ENCODE data around the gene STPG1.
"Not testable (repeated sequence)": the region's sequence is repeated elsewhere in the genome, so short reads cannot be mapped to it uniquely, and the experiment has no call there.

Gene STPG1, protein sequence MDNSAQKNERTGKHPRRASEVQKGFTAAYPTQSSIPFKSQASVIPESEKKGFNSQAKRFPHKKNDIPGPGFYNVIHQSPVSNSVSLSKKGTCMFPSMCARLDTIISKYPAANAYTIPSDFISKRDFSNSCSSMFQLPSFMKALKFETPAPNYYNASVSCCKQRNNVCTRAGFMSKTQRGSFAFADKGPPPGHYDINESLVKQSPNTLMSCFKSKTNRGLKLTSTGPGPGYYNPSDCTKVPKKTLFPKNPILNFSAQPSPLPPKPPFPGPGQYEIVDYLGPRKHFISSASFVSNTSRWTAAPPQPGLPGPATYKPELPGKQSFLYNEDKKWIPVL
- long read RNA-seq, donor 1, partial matches to known transcripts: 0 of 3 reads
- long read RNA-seq, donor 1, other reads (novel, unspliced or antisense): 0 of 3 reads
- long read RNA-seq, donor 2, partial matches to known transcripts: 0 of 1 reads
- long read RNA-seq, donor 2, other reads (novel, unspliced or antisense): 0 of 1 reads
- long read RNA-seq, donor 3, partial matches to known transcripts: 0 of 2 reads
- long read RNA-seq, donor 3, other reads (novel, unspliced or antisense): 0 of 2 reads
- long read RNA-seq, donor 4, partial matches to known transcripts: 0 of 1 reads
- long read RNA-seq, donor 4, other reads (novel, unspliced or antisense): 0 of 1 reads
- long read RNA-seq, donor 5, partial matches to known transcripts: 0 of 4 reads
- long read RNA-seq, donor 5, other reads (novel, unspliced or antisense): 0 of 4 reads
- long read RNA-seq, donor 6: 0 reads
- long read RNA-seq, donor 7, partial matches to known transcripts: 0 of 2 reads
- long read RNA-seq, donor 7, other reads (novel, unspliced or antisense): 0 of 2 reads
- long read RNA-seq, donor 8: 0 reads

DNA sequence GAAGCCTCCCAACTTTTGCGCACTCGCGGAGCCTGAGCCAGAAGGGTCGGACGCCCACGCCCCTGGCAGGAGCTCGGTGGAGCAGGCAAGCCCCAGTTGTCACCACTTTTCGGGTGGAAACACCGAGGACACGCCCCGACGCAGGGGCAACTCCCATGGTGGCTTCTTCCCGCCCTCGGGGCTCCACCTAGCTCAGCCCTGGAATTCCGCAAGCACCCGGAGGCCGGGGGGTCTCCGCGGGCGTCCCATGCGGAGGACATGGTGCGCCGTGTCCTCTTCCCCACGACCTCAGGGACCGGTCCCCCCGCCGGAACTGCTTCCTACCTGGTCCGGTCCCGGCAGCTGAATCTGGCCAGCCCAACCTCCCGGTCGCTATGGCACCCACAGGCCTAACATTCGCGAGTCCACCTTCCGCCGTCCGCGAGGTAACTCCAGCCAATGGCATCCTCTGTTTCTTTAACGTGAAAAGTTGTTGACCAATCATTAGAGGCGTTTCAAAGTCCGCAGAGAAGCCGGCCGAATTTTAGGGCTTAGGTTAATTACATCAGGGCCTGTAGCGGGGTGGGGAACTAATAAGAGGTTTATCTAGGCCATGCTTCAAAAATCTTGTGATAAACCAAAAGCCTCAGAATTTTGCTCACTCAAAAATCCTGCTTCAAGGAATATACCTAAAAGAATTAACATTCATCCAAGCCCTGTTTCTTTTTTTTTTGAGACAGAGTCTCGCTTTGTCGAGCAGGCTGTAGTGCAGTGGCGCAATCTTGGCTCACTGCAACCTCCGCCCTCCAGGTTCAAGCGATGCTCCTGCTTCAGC is at the start of gene STPG1:
TSS of gene STPG1 (minus strand) at position 433 of the 814 bp plus-strand sequence. CDS start 12,394 bp downstream, outside the sequence.
- peak; percentile 90 for DNase-seq

DNA sequence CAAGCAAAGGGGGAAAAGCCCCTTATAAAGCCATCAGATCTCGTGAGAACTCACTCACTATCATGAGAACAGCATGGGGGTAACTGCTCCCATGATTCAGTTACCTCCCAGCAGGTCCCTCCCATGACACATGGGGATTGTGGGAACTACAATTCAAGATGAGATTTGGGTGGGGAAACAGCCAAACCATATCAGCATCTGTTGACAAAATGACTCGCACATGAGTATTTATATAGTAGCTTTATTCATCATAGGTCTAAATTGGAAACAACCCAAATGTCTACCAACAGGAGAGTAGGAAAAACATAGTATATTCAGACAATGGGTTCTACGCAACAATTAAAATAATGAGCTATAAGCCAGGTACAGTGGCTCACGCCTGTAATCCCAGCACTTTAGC is 48.5 kb upstream of the STPG1 start:
- not testable (repeated sequence) for DNase-seq

DNA sequence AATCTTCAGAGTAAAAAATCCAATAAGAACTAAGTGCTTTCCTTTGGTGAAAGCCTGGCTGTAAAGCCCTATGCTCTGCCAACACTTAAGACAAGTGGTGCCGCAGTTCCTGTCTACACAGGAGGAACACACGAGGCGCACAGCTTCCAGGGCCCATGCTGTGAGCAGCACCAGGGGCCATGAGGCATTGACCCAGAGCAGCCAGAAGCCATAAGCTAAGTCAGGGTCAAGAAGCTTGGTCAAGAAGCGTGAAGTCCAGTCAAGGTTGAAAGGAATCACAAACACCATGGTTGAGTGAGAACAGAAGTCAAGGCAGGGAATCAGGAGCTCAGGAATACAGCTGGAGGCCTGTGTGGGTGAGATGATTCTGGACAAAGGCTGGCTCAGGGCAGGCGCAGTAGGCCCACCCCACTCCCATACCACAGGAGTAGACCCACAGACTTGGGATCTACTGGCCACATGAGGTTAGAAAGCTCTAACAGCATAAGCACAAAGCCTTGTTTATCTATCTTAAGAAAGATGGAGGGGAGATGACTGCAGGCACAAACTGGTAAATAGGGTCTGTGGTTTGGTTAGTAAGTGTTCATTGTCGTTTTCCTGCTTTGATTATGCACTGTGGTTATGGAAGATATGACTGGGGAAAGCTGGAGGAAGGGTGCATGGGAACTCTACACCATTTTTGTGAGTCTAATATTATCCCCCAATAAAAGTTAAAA is 46.1 kb upstream of the STPG1 start:
- peak; percentile 27 for DNase-seq

DNA sequence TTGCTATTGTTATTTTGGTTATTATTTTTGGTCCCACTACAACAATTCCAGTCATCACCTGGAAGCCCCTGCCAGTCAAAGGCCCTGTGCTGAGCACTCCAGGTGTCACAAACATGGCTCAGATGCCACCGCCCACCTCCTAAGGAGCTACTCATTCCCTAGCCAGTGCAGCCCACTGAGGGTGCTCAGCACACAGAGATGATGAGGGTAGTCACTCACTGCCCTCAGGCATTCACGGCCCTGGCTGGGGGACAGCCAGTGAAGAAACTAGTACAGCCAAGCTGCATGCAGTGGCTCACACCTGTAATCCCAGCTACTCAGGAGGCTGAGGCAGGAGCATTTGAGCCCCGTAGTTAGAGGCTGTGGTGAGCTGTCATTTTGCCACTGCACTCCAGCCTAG is 44.3 kb upstream of the STPG1 start:
- DNase-seq: no peak

DNA sequence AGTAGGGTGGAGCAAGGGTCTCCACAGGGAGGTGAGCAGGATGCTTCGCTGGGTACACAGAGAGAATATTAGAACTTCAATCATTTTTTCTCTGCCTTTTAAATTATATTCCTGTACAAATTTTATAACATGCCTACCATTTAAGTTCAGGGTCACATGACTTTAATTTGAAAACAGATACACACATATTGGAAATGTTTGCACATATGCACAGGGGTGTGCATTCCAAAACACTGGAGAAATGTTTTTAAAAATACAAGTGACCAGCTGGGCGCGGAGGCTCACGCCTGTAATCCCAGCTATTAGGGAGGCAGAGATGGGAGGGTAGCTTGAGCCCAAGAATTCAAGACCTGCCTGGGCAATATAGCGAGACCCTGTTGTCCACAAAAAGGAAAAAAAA is 41.7 kb upstream of the STPG1 start:
- DNase-seq: no peak

DNA sequence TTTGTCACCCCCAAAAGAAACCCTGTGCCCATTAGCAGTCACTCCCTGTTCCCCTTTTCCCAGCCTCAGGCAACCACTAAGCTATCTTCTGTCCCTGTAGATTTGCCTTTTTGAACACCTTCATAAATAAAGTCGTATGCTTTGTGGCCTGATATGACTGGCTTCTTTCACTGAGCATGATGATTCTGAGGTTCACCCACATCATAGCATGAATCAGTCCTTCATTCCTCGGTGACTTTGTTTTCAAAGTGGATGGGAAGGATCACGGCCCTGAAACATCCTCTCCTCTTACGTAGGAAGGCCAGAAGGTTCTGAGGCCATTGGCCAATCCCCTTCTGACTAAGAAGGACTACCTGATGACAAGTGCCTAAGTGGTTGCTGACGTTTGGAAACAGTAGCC is 41.1 kb upstream of the STPG1 start:
- DNase-seq: no peak

DNA sequence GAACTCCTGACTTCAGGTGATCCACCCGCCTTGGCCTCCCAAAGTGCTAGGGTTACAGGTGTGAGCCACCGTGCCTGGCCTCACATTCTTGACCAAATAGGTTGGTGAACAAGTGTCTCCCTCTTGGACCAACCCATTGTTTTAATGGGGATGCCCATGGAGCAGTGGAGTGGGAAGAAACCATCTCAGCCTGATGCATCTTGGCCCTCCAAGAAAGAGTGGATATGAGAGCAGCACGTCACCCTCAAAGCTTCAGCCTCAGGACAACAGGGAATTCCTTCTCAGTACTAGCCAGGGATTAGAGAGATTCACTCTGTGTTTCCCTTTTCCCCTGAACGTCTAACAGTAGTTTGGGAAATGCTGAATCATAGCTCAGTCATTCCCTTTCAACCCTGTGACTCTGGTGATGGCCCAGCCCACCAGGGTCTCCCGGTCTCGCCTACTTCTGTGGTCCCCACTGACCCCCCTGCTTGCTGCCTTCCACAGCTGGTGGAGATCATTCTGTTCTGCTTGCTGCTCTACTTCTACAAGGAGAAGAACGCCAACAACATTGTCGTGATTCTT is 39.4 kb upstream of the STPG1 start:
- no peak for DNase-seq

DNA sequence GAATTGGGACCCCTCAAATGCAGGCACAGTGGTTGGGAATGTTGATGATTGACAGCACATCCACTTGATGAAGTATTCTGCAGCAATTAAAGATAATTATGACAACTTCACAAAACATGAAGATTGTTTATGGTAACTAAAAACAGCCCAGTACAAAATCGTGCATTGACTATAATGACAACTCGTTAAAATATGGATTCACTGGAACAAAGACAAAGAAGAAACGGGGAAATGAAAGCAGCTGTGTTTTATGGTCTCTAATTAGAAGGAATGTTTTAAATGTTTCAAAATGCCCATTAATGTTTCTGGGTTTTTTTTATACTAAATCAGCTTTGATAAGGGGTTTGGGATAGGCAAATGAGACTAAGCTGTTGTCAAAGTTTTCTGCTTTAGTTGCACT is 38.2 kb upstream of the STPG1 start:
- DNase-seq: no peak

DNA sequence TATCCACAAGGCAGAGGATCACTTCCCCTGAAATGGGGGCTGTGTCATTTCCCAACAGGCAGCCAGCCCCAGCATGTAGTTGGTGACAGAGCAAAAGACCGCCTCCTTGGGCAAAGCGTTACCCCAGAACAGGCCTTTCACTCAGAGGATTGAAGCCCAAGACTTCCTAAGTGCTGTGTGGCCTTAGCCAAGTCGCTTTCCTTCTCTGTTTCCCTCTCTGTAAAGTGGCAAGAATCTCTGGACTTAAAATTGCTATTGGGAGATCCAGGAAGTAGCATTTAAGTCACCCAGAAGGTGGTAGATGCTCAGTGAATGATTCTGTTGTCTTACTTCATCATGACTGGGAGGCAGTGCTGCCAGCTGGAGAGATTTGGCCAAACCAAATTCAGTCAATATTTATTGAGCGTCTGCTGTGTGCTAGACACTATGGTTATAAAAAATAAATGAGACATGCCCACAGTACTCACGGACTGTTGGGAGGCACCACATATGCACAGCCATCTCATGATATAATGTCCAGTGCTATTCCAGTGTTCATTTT is 37.3 kb upstream of the STPG1 start:
- DNase-seq: no peak

DNA sequence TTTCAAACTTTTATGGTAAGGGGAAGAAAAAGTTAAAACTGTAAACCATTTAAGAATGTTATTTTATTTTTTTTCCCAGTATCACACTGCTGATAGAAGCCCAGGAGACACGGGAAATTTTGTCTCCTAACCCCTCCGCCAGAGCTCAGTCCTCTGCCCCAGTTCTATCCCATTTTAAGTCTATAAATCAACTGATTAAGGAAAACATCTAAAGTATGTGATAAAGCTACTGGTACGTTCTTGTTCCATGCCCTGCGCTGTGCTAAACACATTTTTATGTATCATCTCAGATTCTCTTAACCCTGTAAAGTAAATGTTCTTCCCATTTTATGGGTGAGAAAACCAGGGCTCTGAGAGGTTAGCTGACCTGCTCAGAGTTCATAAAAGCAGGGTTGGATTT is 36.7 kb upstream of the STPG1 start:
- DNase-seq: no peak

DNA sequence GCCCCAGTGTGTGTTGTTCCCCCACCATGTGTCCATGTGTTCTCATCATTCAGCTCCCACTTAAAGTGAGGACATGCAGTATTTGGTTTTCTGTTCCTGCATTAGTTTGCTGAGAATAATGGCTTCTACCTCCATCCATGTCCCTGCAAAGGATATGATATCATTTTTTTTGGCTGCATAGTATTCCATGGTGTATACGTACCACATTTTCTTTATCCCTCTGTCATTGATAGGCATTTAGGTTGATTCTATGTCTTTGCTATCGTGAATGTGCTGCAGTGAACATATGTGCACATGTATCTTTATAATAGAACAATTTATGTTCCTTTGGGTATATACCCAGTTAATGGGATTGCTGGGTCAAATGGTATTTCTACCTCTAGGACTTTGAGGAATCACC is 32.9 kb upstream of the STPG1 start:
- not testable (repeated sequence) for DNase-seq

DNA sequence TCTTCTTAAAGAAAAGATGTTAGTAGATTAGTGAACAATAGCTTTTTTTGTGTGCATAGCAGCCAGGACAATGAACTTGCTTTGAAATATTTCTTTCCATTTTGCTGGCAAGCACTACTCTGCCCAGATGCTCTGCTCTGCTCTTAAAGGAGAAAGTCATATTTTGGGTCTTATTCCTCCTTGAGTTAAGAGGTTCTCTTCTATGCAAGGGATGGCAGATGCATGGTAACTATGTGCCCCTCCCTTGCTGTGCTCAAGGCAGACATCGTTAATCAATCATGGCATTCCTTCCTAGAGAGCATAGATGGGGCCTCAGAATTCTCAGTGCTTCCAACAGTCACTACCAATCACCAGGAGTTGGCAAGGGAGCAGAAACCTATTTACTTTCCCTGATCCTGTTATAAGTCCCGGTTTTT is 29.7 kb upstream of the STPG1 start:
- no peak for DNase-seq

DNA sequence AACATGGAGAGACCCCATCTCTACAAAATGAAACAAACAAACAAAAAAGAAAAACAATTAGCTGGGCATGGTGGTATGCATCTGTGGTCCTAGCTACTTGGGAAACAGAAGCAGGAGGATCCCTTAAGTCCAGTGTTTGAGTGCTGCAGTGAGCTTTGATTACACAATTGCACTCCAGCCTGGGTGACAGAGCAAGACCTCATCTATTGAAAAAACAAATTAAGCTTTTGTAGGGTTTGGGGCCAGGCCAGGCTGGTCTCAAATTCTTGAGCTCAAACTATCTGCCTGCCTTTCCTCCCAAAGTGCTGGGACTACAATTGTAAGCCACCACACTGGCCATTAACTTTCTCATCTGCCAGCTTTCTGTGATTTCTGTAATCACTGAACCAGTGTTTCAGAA is 29.2 kb upstream of the STPG1 start:
- DNase-seq: no peak

DNA sequence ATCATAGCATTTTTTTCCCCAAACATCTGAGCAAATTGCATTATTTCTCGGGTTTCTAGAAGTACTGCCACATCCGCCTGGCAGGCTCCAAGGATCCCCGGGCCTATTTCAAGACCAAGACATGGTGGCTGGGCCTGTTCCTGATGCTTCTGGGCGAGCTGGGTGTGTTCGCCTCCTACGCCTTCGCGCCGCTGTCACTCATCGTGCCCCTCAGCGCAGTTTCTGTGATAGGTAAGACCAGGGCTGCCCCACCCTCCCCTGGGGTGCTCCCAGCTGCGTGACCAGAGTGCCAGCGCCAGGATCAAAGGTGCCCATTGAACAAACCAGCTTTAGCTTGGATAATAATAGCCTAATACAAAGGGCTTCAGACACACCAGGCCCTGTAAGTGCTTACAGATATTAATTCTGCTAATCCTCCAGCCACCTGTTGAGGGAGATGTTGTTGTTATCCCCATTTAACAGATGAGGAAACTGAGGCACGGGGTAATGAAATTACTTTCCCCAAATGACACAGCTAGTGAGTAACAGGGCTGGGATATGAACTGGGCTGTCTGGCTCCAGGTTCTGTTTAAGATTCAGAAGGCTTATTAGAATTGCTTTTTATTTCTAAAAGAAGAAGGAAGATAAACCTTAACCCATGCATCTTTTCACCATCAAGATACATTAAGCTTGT is 28.6 kb upstream of the STPG1 start:
- DNase-seq: no peak

DNA sequence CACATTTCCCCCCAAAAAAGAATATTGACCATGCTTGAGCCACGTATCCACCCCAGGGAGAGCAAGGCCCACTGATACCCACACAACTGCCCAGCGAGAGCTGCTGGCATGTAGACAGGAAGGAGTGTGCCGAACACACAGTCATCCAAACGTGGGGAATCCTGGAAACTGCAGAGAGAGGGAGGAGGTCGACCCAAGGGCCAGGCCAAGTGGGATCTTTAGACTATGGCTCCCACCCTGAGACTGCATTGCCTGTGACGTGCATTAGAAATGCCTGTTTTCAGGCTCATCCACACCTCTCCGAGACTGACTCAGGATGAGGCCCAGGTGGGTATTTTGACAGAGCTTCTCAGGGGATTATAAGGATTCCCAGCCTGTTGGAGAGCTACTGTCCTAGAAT is 27.9 kb upstream of the STPG1 start:
- DNase-seq: no peak

DNA sequence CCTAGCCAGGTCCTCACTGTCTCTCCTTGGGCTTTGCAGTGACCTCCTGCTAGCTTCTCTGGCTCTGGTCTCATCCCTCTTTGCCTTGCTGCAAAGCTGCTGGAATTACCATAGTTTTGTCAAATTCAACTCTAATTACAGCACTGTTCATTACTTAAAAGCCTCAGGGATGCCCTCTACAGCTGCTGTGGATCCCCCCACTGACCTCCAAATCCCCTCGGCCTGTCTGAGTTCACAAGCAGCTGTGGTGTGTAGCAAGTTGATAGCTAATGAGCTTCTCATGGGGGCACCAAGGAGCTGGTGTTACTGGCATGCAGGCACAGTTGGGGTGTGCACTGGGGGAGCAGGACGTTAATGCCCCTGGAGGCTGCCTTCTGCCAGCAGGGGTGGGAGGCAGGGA is 26.9 kb upstream of the STPG1 start:
- DNase-seq: no peak

DNA sequence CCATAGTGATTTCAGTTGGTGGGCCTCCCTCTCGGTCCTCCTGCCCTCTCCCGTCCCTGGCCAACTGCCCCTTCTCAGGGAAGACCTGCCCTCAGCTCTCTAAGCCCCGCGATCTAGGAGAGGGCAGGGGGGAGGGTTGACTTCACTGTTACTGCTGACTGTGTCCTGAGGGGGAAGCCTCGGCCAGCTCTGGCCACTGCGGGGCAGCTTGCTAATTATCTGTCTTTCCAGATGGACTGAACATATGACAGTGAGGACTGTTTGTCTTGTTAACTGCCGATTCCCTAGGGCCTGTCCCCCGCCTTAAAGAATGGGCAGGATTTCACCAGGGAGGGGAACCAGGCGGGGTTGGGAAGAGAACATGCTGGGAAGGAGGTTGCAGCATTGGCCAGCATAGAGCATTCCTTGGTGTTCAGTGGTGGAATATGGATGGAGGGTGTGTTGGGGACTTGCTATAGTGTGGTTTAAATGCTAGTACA is 24.9 kb upstream of the STPG1 start:
- DNase-seq: no peak

DNA sequence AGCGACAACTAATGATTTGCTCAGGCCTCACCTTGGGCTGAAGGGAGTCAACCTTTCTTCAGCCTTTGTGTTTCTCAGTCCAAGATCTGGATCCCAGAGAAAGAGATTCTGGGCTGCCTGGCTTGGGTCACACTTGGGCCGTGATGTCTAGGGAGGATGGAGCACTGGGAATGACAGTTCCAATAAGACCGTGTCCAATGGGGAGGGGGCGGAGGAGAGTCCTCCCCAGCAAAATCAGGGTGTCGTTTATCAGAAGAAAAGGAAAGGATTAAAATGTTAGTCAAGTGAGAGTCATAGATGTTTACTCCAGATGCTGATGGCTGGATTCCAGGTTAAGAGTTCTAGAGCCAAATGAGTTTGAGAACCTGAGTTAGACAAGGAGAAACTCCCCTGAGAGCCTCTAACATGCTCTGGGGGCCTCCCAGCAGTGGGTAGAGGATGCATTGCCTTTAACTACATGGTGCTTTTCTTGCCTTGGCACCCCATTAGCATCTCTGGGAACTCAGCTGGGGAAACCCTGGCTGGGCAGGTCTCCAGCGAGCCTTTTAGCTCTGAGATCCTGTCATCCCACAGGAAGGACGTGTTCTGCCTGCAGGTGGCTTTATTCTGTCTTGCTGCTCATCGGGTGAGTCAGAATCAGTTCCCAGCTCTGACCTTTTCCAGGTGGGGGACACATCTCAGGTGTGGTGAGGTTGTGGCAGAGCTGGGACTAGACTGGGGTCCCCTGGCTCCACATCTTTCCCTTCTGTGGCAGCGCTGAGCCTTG is 24.2 kb upstream of the STPG1 start:
- DNase-seq: no peak

DNA sequence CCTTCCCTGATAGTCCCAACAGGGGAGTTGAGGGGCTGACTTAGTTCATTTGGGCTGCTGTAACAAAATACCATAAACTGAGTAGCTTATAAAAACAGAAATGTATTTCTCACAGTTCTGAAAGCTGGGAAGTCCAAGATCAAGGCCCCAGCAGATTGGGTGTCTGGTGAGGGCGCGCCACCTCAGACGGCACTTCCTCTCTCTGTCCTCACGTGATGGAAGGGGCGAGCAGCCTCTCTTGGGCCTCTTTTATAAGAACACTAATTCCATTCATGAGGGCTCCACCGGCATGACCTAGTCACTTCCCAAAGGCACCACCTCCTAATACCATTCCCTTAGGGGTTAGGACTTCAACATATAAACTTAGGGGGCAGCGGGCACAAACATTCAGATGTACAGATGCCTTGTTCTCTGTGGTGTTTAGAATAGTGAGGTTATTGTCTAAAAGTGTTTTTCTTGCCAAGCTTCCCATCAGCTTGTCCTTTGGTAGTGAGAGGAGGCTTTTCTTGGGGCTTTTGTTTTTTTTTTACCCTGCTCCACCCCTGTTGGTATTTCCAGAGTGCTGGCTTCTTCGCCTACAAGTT is 22.3 kb upstream of the STPG1 start:
- no peak for DNase-seq

DNA sequence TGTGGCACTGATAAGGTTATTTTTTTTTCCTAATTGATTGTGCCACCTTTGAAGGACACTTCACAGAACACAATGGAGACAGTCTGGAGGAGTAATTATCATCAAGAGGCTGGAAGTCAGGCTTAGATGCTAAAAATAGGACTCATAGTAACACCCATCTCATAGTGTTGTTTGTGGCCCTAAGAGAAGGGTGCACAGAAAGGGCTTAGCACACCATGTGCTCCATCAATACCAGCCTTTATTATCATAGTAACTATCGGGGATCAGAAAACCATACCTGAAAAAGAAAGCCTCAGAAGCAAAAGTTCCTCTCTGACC is 13.9 kb upstream of the STPG1 start:
- no peak for DNase-seq
